COLO668 (cell line): ENCODE results near the gene SMIM41.

Source experiments
- DNase-seq: peaks from one replicate; lab custom pipeline; 2025; ENCODE audit not compliant: unreplicated experiment; lab: John Stamatoyannopoulos, UW

SMIM41 gene

DNA sequence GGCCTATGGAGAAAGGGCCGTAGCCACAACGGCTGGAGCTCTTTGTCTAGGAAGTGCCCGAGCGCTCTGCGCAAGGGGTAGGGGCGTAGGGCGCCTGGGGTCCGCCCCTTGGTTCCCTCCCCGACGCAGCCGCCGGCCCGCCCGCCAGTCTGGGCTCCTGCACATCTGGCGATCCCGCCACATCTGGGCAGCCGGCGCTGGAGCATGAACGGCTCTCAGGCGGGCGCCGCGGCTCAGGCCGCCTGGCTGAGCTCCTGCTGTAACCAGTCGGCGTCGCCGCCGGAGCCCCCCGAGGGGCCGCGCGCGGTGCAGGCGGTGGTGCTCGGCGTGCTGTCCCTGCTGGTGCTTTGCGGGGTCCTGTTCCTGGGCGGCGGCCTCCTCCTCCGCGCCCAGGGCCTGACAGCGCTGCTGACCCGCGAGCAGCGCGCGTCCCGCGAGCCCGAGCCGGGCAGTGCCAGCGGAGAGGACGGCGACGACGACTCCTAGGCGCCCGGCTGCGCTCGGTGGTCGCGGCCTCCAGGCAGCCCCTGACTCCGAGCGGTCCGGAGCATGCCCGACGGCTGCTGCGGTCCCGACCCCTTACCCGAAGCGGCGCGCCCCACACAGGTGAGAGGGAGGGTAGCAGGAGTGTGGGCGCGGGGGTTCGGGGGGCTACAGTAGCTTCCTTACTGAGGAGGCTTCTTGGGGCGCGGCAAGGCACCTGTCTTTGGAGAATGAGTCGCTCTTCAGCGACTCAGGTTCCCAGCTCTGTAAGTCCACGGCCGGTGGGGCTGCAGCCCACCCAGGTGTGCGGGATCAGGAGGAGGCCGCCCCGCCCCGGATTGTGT, at the start of gene SMIM41:
TSS of gene SMIM41 (plus strand) at position 129 of the 827 bp plus-strand sequence. CDS start at position 205, 76 bp downstream.
- DNase-seq = no peak

DNA sequence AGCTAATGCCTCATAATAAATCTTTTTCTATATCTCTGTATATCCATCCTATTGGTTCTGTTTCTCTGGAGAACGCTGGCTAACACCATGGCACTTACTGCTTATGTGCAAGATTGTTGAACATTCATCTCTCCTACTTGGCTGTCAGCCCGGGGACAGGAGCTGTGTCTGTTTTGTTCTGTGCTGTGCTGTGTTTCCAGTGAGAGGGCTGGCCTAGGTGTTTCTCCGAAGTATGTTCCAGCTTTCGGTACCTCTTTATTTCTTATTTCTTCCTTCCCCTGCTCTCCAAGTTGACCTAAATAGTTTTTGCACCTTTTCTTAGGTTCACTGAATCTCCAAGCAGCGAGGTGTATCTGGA, 47.1 kb upstream of the SMIM41 start:
- no peak for DNase-seq

DNA sequence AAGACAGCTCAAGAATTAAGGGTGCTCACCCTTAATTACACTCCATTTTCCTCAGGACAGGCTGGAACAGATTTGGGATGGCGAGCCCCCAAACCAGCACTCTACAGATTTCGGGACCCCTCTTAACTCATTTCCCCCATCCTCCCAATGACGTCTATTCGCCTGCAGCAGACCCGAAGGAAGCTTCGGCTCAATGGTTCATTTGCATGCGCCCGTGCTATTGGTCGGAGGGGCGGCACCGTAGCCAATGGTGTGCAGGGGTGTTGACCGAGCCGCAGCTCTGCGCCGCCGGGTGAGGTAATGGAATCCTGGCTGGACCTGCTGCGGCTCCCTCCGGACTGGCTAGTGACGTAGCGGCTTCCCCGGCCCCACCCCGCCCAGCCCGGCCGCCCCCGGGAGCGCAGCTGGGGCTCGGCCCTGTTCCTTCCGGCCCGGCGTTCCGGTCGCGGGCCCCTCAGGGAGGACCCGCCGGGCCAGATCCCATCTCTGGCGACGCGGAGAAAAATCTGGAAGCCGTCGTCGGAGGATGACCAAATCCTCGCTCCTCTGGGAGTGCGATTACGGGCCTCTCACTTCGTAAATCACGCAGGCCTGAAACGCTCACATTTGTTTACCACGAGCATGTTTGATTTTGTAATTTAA, 46.6 kb upstream of the SMIM41 start:
- DNase-seq = peak; percentile 93

DNA sequence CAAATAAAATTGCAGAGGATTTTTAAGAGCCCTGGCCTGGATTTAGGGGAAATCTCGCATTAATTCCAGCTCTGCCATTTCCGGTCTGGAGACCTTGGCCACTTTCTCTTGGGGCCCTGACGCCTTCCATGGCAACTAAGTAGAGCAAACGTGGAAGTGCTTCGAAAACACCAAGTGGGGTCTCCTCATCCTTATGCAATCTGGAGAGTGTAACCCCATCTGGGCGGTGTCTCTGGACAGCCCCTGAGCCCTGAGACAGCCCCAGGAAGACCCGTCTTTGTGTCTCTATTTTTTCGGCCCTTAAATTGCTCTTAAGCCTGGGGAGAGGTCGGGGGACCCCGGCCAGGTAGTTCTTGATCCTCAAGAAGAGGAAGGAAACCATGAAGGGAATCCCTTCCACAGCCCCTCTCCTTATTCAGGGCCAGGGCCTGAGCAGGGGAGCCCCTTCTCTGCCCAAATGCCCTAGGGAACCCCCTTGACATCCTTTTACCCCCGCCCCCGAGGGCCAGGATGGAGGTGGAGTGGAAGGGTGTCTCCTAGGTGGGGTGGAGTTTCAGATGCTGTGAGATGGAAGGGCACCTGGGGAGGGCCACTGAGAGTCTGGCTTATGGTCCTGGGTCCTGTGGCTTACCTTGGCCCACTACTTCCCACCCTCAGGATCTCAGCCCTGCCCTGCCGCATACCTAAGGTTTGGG, 45.9 kb upstream of the SMIM41 start:
- no peak for DNase-seq

DNA sequence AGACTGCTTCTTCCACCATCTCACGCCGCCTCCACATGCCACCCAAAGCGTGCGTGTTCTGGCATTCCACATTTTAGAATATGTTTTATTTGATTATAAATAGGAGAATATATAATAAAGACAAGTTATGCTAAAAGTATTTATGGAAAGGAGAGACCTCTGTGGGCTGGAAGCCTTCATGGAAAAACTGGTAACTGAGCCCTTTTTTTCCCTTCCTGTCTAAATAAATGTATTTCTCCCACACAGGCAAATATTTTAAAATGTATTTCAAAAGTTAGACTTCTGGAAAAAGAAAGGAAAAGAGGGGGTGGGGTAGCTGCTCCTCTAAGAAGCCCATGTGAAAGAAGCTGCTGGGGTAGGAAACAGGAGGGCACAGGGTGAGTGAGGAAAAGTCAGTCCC, 44.3 kb upstream of the SMIM41 start:
- DNase-seq = no peak

DNA sequence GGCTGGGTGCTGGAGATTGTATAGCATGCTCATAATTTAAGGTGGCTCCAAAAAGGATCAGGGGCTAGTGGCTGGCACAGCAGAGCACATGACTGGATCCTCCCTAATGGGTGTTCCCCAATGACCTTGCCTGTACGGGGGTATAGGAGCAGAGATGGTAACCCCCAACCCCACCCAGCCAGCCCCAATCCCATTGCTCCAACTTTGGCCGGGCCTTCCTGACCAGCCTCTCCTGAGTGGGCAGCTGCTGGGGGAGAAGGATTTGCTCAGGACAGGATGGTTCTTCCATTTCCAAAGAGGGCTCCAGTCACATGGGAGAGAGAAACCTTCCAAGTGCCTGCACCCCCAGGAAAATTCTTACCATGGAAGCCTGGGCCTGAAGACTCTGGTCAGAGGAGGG, 43.6 kb upstream of the SMIM41 start:
- no peak for DNase-seq

DNA sequence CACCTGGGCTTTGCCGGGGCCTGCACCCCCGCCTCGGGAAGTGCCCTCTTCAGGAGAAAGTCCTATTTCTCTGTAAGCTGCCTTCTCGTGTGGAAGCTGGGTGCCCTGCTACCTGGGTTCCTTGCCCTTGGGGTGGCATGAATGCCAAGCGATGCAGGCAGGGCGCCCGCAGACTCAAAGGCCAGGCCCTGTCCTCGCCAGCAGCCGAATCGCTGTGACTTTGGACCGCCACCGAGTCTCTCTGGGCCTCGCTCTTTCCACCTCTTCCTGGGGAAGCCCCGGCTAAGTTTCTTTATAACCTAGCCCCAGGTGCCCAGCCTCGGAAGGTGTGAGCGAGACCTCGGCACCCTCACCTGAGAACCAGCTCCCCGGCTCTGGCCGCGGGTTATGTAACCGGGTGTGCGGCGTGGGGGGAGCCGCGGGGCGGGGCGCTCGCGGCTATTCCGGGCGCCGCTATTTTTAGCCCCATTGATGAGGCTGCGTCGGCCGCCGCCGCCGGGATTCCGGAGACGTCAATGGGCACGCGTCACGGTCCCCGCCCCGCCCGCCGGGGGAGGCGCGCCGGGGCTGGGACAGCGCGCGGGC, 42.8 kb upstream of the SMIM41 start:
- peak; percentile 84 for DNase-seq

DNA sequence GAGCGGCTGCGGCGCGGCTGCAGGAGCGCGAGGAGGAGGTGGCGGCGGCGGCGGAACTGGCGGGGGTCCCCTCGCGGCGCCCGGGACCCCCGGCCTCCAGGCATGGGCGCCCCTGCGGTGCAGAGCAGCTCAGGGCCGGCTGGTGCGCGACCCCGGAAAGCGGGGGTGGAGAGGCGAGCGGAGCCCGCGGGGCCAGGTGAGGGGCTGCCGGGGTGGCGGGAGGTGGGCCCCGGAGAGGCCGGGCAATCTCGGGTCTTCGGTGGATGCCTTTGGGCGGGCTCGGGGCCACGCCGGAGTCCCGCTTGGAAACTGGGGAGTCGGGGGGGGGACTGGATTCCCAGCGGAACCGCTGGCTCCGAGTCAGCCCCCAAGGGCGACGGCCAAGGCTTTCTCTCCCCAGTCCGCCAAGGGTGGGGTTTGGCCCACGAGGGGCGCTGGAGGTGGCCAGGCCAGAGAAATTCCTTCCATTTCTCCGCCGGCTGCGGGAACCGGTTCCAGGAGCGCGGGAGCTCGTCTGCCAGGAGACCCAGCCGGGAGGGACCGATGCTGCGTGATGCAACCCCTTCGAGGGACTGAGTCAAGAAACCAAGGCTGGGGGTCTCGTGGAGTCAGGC, 42.1 kb upstream of the SMIM41 start:
- DNase-seq = peak; percentile 24

DNA sequence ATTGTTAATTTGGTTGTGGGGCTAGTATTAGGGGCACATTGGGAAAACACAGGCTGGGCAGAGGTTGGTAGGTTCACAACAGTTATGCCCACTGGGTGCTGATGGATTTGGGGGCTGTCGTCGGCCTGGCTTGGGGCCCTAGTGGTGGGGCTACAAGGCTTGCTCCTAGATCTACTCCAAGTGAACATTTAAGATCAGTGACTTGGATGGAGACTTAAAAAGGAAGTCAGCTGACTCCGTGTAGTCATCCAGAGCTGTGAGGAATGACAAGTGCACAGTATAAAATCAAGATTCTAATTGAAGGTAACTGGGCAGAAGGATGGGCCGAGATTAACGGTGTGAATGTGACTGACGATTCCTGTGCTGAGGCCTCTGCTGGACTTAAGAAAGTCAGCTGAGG, 41.1 kb upstream of the SMIM41 start:
- DNase-seq = no peak

GRCh38 chr12:52041035-52041434, 38.5 kb upstream of the SMIM41 start:
- DNase-seq = no peak

DNA sequence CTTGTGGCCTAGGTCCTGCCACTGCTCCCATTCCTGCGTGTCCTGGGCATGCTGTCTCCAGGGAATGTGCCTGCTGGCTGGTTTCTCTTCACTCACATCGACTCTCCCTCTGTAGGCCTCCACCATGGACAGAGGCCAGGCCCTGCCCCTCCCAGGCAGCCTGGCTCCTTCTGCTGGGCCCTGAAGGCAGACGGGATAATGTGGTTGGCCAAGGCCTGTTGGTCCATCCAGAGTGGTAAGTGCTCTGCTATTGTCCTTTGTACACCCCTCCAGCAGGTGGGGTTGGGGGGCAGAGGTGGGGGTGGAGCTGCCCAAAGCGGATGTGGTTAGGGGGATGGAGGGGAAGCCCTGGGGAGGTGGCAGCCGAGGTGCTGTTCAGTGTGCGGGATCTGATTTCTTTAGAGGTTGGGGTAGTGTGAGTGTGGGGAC, 37.8 kb upstream of the SMIM41 start:
- DNase-seq = peak; percentile 11

DNA sequence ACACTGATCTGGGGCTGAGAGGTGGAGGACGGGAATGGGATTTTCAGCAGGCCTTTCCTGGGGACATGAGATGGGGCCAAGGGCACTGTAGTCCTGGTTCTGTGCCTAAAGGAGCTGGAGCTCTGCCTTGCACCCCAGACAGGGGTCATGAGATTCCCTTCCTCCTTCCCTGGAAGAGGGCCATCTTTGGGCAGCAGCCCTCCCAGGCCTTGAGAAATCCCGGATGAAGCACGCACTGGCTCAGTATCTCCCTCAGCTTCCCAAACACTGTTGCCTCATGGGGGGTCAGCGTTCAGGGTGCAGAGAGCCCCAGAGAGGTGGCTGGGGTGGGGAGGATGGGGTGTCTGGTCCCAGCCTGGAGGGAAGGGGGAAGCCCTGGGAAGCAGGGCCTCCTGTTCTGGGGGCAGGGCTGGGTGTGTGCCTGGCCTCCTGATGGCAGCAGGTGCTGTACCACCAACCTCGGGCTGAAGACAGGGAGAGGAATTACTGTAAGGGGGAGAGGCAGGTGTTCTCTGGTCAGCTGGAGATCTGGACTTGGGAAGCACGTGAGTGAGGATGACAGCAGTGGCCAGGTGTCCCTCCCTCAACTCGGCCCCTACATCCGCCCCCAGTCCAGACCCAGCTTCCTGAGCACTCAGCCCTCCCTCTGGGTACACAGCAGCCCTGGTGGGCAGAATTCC, 36.7 kb upstream of the SMIM41 start:
- peak; percentile 74 for DNase-seq

GRCh38 chr12:52043386-52044212, 35.9 kb upstream of the SMIM41 start:
- peak; percentile 47 for DNase-seq

- DNase-seq = no peak
Measured at GRCh38 chr12:52044292-52044983, 35.1 kb upstream of the SMIM41 start.

GRCh38 chr12:52045794-52046199, 33.7 kb upstream of the SMIM41 start:
- DNase-seq = no peak

GRCh38 chr12:52046859-52047258, 32.6 kb upstream of the SMIM41 start:
- no peak for DNase-seq

GRCh38 chr12:52049286-52049685, 30.2 kb upstream of the SMIM41 start:
- no peak for DNase-seq

DNA sequence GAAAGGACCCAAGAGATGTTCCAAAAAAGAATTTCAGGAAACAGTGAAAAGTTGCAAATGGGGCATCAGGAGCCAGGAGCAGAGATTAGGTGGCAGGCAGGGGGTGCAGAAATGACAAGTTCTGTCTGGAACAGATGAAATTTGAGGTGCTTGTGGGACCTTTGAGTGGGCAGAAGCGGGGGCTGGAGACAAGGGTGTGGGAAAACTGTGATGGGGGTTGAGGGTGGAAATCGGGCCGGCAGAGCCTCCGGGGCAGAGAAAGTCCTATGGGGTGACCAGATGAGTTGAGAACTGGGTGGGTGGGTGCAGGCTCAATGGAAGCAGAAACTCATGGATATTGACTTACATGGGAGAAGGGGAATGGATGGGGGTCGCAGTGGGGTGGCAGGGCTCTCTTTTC, 29.8 kb upstream of the SMIM41 start:
- no peak for DNase-seq

DNA sequence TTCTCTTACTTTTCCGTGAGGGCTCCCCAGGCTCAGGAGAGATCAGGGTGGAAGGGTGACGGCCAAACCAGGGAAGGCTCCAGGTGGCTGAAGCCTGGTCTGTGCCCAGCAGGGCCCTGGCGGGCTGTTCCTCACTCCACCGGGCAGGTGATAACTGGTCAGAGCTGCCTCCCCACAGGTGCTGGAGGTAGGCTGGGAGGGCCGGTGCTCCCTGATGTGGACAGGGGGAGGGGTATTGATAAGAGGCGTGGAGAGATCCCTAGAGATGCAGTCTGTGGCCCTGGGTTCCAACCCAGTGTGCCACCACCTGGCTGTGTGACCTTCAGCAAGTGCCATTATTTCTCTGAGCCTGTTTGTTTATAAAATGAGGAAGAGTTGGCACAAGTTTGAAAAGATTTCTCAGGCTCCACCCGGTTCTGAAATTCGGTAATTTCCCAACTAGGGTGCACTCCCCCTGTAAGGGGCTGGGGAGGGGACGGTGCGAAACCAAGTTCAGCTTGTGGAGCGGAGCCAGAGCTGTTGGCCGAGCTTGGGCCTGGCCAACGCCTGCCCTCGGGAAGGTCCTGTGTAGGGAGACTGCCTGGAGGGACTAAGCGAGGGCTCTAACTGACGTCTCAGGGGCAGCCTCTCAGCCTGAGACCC, 29.3 kb upstream of the SMIM41 start:
- DNase-seq = peak; percentile 74
